ENCODE data around the gene ARPP19.

- no peak for TF ChIP-seq POLR2A (IDR thresholded peaks at IDR 0.05; ENCODE audit: extremely low read depth, insufficient read length)
- TF ChIP-seq CTCF (IDR thresholded peaks at IDR 0.05; ENCODE audit: low read depth, low read length): no peak
- TF ChIP-seq MAX (IDR thresholded peaks at IDR 0.05; ENCODE audit: low read depth, low read length): no peak
- TF ChIP-seq MYC (IDR thresholded peaks at IDR 0.05; ENCODE audit: low read depth, low read length): no peak
Measured at GRCh38 chr15:52523192-52523591, 45.6 kb downstream of the ARPP19 start.
